Measurements from ENCODE around the gene RPL22. TPM values are rescaled to one million over a fixed set of nuclear protein-coding genes. Genes with fewer than 3 reads are reported as not detected.

The RPL22 gene
- total RNA-seq, 1 donor from 2014 or later = 305 TPM

GRCh38 chr1:6205849-6206519, 6.6 kb upstream of the RPL22 start, which contains the start of gene RNF207:
Gene RNF207 (plus strand): TSS chr1:6206119. CDS start chr1:6206536, 417 bp downstream.
- peaks cover 4 to 30% (median 21%) of the 10 kb centered on the region in 3 donors for H3K27me3 ChIP-seq (ENCODE audit: control insufficient read depth in 3 of 3, insufficient read depth in 3 of 3, low read length in 3 of 3)
- H3K4me1 ChIP-seq (ENCODE audit: control insufficient read depth in 3 of 3, insufficient read depth in 3 of 3, low read length in 3 of 3) = peaks cover 12 to 29% (median 28%) of the 10 kb centered on the region in 3 donors
- no peaks in the 10 kb centered on the region for H3K9me3 ChIP-seq (ENCODE audit: control insufficient read depth in 3 of 3, low read length in 3 of 3)
- peak within 1 kb of the TSS; percentile 20 to 83 (median 50) for H3K9ac ChIP-seq (ENCODE audit: low read depth in 1 of 3, low read length in 3 of 3)
- peak within 1 kb of the TSS; percentile 64 for H3K27ac ChIP-seq (ENCODE audit: low read depth, low read length)
- peak within 1 kb of the TSS; percentile 62 to 75 (median 66) for H3K4me3 ChIP-seq (ENCODE audit: low read length in 3 of 3)
- no peaks in the 10 kb centered on the region for H3K36me3 ChIP-seq (ENCODE audit: control insufficient read depth in 3 of 3, insufficient read depth in 3 of 3, low read length in 3 of 3)

DNA sequence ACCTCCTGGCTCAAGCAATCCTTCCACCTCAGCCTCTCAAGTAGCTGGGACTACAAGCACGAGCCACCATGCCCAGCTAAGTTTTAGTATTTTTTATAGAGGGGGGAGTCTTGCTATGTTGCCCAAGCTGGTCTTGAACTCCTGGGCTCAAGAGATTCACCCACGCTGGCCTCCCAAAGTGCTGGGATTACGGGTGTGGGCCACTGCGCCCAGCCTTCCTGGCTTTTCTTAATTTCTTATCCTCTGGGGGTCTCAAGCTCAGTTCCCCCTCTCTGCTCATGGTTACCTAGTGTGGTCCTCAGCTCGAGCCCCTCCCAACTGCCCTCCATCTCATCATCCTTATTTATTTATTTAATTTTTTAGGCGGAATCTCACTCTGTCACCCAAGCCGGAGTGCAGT, 2.9 kb upstream of the RPL22 start:
- Histone ChIP-seq H3K27ac (ENCODE audit: low read depth, low read length) (no peak overlapping the region), H3K9me3 (ENCODE audit: control insufficient read depth in 3 of 3, low read length in 3 of 3) (no peaks in the 10 kb centered on the region), H3K4me1 (ENCODE audit: control insufficient read depth in 3 of 3, insufficient read depth in 3 of 3, low read length in 3 of 3) (peaks cover 29 to 43% (median 36%) of the 10 kb centered on the region in 3 donors), H3K9ac (ENCODE audit: low read depth in 1 of 3, low read length in 3 of 3) (no peak overlapping the region), H3K4me3 (ENCODE audit: low read length in 3 of 3) (no peak overlapping the region), H3K36me3 (ENCODE audit: control insufficient read depth in 3 of 3, insufficient read depth in 3 of 3, low read length in 3 of 3) (peaks cover 0 to 5% (median 2%) of the 10 kb centered on the region in 3 donors), H3K27me3 (ENCODE audit: control insufficient read depth in 3 of 3, insufficient read depth in 3 of 3, low read length in 3 of 3) (peaks cover 4 to 23% (median 15%) of the 10 kb centered on the region in 3 donors)

DNA sequence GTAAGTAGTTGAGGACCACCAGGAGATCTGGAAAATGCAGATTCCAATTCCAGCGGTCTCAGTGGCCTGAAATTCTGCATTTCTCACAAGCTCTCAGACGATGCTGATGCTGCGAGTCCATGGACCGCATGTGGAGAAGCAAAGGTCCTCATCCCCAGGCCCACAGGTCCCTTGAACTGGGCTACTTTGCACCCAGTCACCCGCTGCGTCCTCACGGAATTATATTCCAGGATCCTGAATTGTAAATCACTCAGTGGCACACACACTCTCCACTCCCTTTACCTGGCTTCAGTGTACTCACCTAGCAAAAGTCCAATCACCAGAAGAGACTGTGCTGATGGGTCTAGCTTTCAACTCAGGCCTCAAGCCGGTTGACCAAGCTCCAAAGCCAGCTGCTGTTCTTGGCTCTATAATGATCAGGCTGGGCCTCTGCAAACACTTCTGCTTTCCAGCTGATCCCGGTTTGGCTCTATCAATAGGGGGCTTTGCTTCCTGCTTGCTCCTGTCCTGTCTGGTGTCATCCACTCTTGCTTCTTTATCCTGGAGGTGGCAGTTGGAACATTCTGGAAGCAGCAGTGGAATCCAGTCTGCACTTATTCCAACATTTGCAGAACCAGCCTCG, 904 bp upstream of the RPL22 start:
- H3K36me3 ChIP-seq (ENCODE audit: control insufficient read depth in 3 of 3, insufficient read depth in 3 of 3, low read length in 3 of 3) = peaks cover 8 to 15% (median 15%) of the 10 kb centered on the region in 3 donors
- H3K9me3 ChIP-seq (ENCODE audit: control insufficient read depth in 3 of 3, low read length in 3 of 3) = no peaks in the 10 kb centered on the region
- peaks cover 0 to 8% (median 0%) of the 10 kb centered on the region in 3 donors for H3K27me3 ChIP-seq (ENCODE audit: control insufficient read depth in 3 of 3, insufficient read depth in 3 of 3, low read length in 3 of 3)
- H3K9ac ChIP-seq (ENCODE audit: low read depth in 1 of 3, low read length in 3 of 3) = peak overlapping the region; percentile 79 to 97 (median 87)
- peak overlapping the region; percentile 83 for H3K27ac ChIP-seq (ENCODE audit: low read depth, low read length)
- H3K4me1 ChIP-seq (ENCODE audit: control insufficient read depth in 3 of 3, insufficient read depth in 3 of 3, low read length in 3 of 3) = peaks cover 24 to 30% (median 25%) of the 10 kb centered on the region in 3 donors
- H3K4me3 ChIP-seq (ENCODE audit: low read length in 3 of 3) = peak overlapping the region; percentile 81 to 95 (median 83)

DNA sequence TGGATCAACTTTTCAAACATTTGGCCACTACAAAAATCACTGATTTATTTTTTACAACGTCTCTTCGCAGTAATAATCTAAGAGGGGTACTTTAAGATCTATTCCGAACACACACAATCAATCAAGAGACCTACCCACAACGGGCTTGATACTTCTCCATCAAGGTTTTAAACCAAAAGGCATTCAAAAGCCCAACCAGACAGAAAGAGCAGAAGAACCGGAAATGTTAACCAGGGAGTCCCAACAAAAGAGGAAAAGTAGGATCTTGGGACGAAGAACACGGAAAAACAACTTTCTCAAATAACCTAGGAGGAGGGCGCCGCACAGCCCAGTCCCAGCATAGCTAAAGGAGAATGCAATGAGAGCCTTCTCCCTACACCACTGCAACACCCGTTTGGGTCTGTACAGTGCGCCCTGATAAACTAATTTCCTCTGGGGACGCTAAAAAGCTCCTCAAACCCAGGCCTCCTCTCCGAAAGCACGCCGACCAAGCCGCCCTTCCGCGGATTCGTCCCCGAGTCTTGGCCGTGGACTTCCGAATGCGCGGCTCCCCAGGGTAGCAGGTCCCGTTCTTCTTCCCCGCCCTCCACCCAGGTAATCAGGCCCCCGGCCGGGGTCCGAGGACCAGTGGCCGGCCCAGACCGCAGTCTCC, 623 bp downstream of the RPL22 start:
- H3K4me3 ChIP-seq (ENCODE audit: low read length in 3 of 3) = peak overlapping the region; percentile 83 to 96 (median 95)
- H3K4me1 ChIP-seq (ENCODE audit: control insufficient read depth in 3 of 3, insufficient read depth in 3 of 3, low read length in 3 of 3) = peaks cover 19 to 24% (median 24%) of the 10 kb centered on the region in 3 donors
- peak overlapping the region; percentile 91 to 97 (median 97) for H3K9ac ChIP-seq (ENCODE audit: low read depth in 1 of 3, low read length in 3 of 3)
- no peaks in the 10 kb centered on the region for H3K27me3 ChIP-seq (ENCODE audit: control insufficient read depth in 3 of 3, insufficient read depth in 3 of 3, low read length in 3 of 3)
- peak overlapping the region; percentile 75 for H3K27ac ChIP-seq (ENCODE audit: low read depth, low read length)
- no peaks in the 10 kb centered on the region for H3K9me3 ChIP-seq (ENCODE audit: control insufficient read depth in 3 of 3, low read length in 3 of 3)
- H3K36me3 ChIP-seq (ENCODE audit: control insufficient read depth in 3 of 3, insufficient read depth in 3 of 3, low read length in 3 of 3) = peaks cover 18 to 24% (median 22%) of the 10 kb centered on the region in 3 donors

DNA sequence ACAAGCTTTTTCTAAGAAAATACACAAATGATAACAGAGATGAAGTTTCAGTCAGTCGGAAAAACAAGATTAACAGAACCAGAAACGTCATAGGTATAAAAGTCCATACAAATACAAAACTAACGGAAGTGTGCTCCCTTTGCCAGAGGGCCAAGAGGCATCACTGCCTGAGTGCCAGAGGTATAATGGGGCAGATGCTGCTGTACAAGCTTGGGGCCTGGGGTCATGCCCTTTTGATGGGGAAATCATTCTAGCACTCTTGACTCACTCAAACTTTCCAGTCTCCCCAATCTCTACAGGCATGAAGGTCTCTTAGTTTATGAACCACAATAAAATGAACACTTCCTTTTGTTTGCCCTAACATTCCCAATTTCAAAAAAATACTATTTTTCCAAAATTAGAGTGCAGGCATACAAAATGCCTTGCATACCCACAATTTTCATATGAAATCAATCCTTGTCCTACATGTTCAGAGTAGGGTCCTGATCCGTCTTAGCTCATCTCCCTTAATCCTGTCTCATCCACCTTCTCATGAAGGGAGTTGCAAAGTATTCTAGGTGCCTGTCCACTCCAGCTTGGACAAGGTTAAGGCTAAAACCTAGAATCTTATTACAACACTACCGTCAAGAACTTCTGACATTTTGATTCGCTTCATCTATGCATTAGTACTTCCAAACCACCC, 1.5 kb downstream of the RPL22 start:
- H3K9ac ChIP-seq (ENCODE audit: low read depth in 1 of 3, low read length in 3 of 3) = peak overlapping the region; percentile 91 to 97 (median 97)
- H3K27ac ChIP-seq (ENCODE audit: low read depth, low read length) = no peak overlapping the region
- H3K27me3 ChIP-seq (ENCODE audit: control insufficient read depth in 3 of 3, insufficient read depth in 3 of 3, low read length in 3 of 3) = no peaks in the 10 kb centered on the region
- peak overlapping the region; percentile 83 to 96 (median 95) for H3K4me3 ChIP-seq (ENCODE audit: low read length in 3 of 3)
- peaks cover 27 to 31% (median 27%) of the 10 kb centered on the region in 3 donors for H3K36me3 ChIP-seq (ENCODE audit: control insufficient read depth in 3 of 3, insufficient read depth in 3 of 3, low read length in 3 of 3)
- peaks cover 19 to 24% (median 24%) of the 10 kb centered on the region in 3 donors for H3K4me1 ChIP-seq (ENCODE audit: control insufficient read depth in 3 of 3, insufficient read depth in 3 of 3, low read length in 3 of 3)
- no peaks in the 10 kb centered on the region for H3K9me3 ChIP-seq (ENCODE audit: control insufficient read depth in 3 of 3, low read length in 3 of 3)

DNA sequence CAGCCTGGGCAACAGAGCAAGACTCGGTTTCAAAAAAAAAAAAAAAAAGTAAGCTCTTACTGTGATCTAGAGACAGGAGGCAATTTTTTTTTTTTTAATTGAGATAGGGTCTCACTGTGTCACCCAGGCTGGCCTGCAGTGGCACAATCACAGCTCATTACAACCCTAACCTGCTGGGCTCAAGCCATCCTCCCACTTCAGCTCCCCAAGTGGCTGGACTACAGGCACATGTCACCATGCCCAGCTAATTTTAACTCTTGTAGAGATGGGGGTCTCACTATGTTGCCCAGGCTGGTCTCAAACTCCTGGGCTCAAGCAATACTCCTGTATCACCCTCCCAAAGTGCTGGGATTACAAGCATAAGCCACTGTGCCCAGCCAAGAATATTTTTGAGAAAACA, 7.4 kb downstream of the RPL22 start:
- H3K36me3 ChIP-seq (ENCODE audit: control insufficient read depth in 3 of 3, insufficient read depth in 3 of 3, low read length in 3 of 3) = peaks cover 41 to 58% (median 56%) of the 10 kb centered on the region in 3 donors
- no peak overlapping the region for H3K4me3 ChIP-seq (ENCODE audit: low read length in 3 of 3)
- H3K9ac ChIP-seq (ENCODE audit: low read depth in 1 of 3, low read length in 3 of 3) = no peak overlapping the region
- no peak overlapping the region for H3K27ac ChIP-seq (ENCODE audit: low read depth, low read length)
- no peaks in the 10 kb centered on the region for H3K27me3 ChIP-seq (ENCODE audit: control insufficient read depth in 3 of 3, insufficient read depth in 3 of 3, low read length in 3 of 3)
- H3K4me1 ChIP-seq (ENCODE audit: control insufficient read depth in 3 of 3, insufficient read depth in 3 of 3, low read length in 3 of 3) = no peaks in the 10 kb centered on the region
- no peaks in the 10 kb centered on the region for H3K9me3 ChIP-seq (ENCODE audit: control insufficient read depth in 3 of 3, low read length in 3 of 3)

DNA sequence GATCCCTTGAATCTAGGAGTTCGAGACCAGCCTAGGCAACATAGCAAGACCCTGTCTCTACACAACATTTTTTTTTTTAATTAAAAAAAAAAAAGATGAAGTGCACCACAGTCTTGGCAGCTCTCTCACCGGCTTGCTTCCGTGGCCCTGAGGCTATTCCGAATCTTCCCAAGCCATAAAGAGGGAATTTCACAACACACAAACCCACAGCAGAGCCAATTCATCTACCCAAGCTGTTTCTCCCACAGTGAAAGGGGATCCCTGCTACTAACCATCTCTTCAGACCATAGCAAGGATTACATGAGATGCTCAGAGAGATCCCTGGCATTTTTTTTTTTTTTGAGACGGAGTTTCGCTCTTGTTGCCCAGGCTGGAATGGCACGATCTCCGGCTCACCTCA, 10.9 kb downstream of the RPL22 start:
- no peak overlapping the region for H3K27ac ChIP-seq (ENCODE audit: low read depth, low read length)
- H3K27me3 ChIP-seq (ENCODE audit: control insufficient read depth in 3 of 3, insufficient read depth in 3 of 3, low read length in 3 of 3) = no peaks in the 10 kb centered on the region
- no peaks in the 10 kb centered on the region for H3K9me3 ChIP-seq (ENCODE audit: control insufficient read depth in 3 of 3, low read length in 3 of 3)
- H3K4me3 ChIP-seq (ENCODE audit: low read length in 3 of 3) = no peak overlapping the region
- peaks cover 31 to 51% (median 47%) of the 10 kb centered on the region in 3 donors for H3K36me3 ChIP-seq (ENCODE audit: control insufficient read depth in 3 of 3, insufficient read depth in 3 of 3, low read length in 3 of 3)
- no peak overlapping the region for H3K9ac ChIP-seq (ENCODE audit: low read depth in 1 of 3, low read length in 3 of 3)
- H3K4me1 ChIP-seq (ENCODE audit: control insufficient read depth in 3 of 3, insufficient read depth in 3 of 3, low read length in 3 of 3) = no peaks in the 10 kb centered on the region

DNA sequence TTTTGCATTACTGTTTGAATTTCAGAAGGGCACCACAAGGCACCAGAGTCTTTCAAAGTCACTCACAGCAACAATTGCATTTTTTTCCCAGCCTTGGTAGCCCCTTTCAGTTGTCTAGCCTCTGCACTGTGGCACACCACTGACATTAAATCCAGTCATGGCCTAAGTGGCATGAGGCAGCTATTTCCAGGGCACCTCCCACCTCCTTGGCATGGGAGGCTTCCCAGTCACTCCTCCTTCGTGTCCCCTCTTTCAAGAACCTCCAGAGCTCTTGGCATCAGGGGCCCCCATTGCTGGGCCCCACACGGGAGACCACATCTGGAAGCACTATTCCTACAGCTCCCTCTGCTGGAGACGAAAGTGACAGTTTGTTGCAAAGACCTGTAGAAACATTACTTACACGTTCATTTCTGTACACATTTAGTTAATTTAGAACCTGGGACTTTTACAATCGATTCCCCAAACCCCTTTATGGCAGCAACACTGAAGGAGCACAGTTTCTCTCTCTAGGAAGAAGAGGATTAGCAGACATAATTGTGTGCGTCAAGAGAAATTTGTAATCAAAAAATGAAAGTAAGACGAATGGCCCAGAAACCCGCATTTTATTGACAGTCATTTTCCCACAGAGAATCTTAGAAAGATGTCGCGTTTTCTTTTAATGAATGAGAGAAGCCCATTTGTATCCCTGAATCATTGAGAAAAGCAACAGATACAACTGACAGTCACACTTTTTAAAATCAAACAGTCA, 13.6 kb downstream of the RPL22 start:
- H3K27me3 ChIP-seq (ENCODE audit: control insufficient read depth in 3 of 3, insufficient read depth in 3 of 3, low read length in 3 of 3) = peaks cover 5 to 9% (median 7%) of the 10 kb centered on the region in 3 donors
- H3K4me1 ChIP-seq (ENCODE audit: control insufficient read depth in 3 of 3, insufficient read depth in 3 of 3, low read length in 3 of 3) = peaks cover 0 to 7% (median 4%) of the 10 kb centered on the region in 3 donors
- H3K27ac ChIP-seq (ENCODE audit: low read depth, low read length) = no peak overlapping the region
- peaks cover 22 to 35% (median 33%) of the 10 kb centered on the region in 3 donors for H3K36me3 ChIP-seq (ENCODE audit: control insufficient read depth in 3 of 3, insufficient read depth in 3 of 3, low read length in 3 of 3)
- H3K9me3 ChIP-seq (ENCODE audit: control insufficient read depth in 3 of 3, low read length in 3 of 3) = no peaks in the 10 kb centered on the region
- H3K4me3 ChIP-seq (ENCODE audit: low read length in 3 of 3) = no peak overlapping the region
- H3K9ac ChIP-seq (ENCODE audit: low read depth in 1 of 3, low read length in 3 of 3) = no peak overlapping the region

- H3K9me3 ChIP-seq (ENCODE audit: control insufficient read depth in 3 of 3, low read length in 3 of 3) = no peaks in the 10 kb centered on the region
- no peak overlapping the region for H3K27ac ChIP-seq (ENCODE audit: low read depth, low read length)
- peaks cover 19 to 29% (median 28%) of the 10 kb centered on the region in 3 donors for H3K36me3 ChIP-seq (ENCODE audit: control insufficient read depth in 3 of 3, insufficient read depth in 3 of 3, low read length in 3 of 3)
- peaks cover 7 to 13% (median 11%) of the 10 kb centered on the region in 3 donors for H3K27me3 ChIP-seq (ENCODE audit: control insufficient read depth in 3 of 3, insufficient read depth in 3 of 3, low read length in 3 of 3)
- H3K9ac ChIP-seq (ENCODE audit: low read depth in 1 of 3, low read length in 3 of 3) = no peak overlapping the region
- H3K4me1 ChIP-seq (ENCODE audit: control insufficient read depth in 3 of 3, insufficient read depth in 3 of 3, low read length in 3 of 3) = peaks cover 0 to 9% (median 4%) of the 10 kb centered on the region in 3 donors
- no peak overlapping the region for H3K4me3 ChIP-seq (ENCODE audit: low read length in 3 of 3)
Observed at GRCh38 chr1:6185151-6185550, 14.2 kb downstream of the RPL22 start.
